GM21825 (cell line): ENCODE results near the gene PSMA5.
"Not testable (repeated sequence)": the region's sequence is repeated elsewhere in the genome, so short reads cannot be mapped to it uniquely, and the experiment has no call there.

ENCODE experiments used
- ATAC-seq: cut with Tn5 transposase; IDR thresholded peaks from one replicate; pipeline ENCODE4 v1.9.1; 2021; ENCODE audit warnings: mild to moderate bottlenecking, moderate library complexity; ENCODE audit not compliant: unreplicated experiment

The PSMA5 gene

DNA sequence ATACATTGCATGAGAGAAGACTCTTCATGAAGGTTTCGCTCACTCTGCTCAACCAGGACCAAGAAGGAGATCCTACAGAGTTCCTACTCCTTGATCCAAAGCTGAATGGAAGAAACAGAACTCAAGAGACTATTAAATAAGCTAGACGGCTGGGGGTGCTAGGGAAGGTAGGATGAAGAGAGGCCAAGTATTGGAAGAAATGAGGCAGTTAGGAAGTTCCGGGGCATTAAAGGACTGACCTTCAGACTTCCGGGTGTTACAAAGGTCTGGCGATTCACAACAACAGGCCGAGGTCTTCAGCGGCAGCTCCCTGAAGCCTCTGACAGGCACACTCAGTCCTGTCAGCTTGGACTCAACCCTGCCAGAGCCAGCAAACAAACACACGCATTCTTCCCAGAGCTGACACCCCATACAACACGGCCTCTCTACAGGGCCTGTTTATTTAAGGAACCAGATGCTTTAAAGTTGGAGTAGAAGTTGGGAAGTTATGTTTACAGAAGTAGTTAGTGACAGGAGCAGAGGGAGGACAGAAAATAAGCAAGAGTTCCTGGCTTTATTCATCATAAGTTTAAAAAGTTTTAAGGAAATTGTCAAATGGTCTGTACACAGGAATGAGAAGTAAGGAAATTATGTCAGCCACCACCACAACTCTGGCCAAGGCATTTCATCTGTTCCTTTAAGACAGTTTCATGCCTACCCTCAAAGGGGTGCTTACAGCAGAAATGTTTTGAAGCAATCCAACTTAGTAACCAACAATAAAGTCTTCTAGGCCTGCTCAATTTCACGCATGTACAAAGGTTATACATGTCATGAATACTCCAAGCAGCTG, 33.2 kb downstream of the PSMA5 start:
- ATAC-seq, result no peak

DNA sequence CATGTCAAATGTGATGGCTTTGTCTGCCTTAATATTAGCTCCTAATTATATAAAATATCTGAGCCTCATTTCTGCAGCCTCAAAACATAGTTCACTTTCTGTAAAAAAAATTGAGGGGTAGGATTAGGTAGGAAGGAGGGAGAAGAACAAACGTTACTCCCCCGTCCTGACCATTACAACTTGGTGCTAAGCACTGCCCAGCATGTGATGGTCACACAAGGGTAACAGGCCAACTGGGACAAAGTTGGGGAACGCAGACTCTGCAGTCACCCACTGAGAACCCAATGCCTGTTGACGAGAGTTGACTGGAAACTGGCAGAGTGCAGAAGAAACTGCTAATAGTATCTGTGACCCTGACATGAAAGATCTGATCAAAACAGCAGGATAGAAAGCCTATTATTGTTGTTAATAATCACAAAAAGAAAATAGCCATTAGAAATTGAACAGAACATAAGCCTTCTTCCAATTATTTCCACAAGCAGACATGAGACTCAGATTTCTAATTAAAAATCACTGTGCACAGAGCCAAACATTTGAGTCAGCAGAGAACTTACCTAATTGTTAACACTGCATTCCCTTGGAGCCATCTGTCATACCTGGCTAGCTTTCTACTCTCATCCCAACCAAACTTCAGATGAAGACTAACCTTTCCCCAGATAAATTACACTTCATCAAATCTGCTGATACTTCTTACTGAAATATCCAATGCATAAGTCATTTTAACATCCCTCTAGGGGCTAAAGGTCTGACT, 34.0 kb downstream of the PSMA5 start:
- peak; percentile 19 for ATAC-seq

DNA sequence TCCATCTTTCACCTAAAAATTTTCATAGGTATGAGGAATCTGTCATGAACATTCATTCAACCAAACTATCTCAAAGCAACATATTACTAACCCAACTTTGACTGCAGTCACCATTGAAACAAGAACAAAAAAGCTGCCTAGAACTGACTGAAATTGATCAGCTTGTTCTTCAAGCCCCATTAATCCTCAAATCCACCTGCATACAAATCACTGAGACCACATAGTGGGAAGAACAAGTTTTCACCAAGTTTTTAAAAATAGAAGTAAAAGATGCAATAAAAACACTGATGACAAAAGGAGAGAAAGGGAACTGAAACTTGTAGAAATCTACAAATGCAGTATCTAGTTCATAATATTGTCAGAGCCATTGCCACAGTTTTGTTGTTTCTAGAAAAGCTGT, 34.6 kb downstream of the PSMA5 start:
- ATAC-seq, result peak; percentile 77

DNA sequence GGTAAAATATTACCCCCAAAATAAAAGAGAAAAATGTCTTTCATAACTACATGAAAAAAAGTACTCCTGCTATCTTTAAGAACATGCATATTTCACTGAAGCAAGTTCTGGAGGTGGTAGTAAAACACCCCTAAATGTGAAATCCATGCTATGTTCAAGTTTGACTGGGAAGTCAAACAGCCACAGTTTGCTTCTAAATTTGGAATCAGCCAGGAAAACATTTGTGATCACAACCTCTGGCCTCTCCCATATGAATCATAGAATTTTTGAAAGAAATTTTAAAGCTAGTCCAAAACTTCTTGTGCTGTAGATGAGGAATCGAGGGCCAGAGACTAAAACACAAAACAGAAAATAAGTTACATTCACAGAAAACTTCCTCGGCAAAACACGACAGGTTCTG, 35.1 kb downstream of the PSMA5 start:
- ATAC-seq, result no peak

DNA sequence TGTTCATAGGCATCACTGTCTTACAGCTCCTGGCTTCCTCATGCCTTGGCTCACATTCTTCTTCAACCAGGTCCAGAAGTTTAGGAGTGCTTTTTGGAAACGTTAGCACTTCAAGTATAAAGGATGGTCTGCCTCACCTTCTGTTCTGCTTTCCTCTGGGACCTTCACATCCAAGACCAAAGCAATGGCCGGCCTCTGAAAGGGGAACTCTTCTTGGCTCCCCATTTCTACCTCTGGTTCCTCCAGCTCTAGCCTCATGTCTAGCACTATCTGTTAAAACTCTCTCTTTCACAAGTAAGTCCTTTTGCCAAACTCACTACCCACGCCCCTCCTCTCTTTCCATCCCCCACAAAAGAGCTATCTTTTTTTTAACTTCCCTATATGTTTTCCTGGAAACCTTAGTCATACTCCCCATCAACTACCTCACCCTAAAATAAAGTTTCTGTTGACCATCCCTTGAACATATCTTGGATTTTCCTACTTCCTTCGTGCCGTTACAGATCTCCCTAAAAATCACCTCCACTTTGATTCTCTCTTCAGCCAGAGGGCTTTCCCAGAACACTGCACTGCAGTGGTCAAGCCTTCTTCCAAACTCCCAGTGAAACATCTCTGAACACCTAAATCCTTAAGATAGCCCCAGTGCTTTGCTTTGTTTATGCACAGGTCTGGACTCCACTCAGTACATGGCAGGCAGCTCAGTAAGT, 36.5 kb downstream of the PSMA5 start:
- ATAC-seq, result no peak

DNA sequence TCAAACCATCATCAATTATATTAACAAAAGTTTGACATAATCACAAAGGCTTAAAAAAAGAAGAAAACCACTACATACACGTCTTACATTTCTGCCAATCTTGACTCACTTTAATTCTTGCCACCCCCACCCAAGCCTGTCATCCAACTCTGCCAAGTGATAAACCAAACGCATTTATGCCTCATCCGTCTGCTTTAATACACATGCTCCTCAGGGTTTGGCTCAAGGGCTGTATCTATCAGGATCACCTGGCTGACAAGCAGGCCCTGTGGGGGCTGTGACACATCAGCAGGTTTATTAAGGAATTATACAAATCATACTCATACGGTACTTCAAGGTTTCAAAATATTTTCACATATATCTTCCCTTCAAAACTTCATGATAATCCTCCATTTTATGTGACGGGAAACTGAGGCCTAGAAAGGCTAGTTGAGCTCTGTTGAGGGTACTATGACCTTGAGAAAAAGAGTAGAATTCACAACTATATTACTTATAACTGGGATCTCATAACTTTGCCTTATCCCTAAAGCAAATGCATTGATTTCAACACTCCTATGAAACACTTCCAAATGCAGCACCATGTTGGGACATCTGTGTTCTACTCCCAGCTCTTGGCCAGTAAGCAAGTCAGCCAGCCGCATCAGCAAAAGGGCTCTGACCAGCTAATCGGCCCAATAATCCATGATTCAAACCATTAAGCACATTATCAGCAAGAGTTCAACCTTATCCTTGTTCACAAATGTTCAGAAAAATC, 37.2 kb downstream of the PSMA5 start:
- ATAC-seq, result no peak

DNA sequence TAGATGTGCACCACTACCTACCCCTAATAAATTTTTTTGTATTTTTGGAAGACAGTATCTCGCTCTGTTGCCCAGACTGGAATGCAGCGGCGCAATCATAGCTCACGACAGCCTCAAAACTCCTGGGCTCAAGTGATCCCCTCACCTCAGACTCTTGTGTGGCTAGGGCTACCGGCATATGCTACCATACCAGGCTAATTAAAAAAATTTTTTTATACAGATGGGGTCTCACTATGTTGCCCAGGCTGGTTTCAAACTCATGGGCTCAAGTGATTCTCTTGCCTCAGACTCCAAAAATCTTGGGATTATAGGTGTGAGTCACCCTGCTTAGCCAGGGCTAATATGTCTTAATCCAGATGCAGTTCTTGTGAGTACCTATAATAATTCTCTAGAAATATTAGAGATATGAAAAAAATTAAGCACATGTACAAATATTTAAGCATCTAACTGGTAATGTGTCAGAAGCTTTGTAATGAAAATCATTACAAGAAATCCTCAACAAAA, 38.0 kb downstream of the PSMA5 start:
- no peak for ATAC-seq

DNA sequence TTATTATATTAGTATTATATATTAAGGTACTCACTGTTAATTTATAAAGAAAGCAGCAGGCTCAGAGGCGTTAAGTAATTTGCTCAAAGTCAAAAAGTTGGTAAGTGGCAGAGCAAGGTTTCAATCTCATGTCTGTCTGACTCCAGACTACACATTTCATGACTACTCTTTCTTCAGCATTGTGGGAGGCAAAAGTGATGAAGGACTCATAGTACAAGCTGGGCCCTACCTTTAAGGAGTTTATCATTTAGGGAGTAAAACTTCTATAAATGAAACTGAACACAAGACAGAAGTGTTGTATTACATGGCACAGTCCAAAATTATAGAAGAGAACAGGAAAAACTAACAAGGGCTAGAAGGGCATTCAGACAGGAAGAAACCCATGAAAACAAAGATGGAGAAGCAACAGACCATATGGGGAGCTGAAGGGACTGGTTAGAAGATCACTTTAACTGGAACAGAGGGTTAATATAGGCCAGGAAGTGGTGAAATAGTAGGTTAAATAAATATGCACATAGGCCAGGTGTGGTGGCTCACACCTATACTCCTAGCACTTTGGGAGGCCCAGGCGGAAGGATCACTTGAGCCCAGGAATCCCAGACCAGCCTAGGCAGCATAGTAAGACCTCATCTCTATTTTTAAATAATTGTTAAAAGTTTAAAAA, 40.1 kb downstream of the PSMA5 start:
- ATAC-seq, result no peak

DNA sequence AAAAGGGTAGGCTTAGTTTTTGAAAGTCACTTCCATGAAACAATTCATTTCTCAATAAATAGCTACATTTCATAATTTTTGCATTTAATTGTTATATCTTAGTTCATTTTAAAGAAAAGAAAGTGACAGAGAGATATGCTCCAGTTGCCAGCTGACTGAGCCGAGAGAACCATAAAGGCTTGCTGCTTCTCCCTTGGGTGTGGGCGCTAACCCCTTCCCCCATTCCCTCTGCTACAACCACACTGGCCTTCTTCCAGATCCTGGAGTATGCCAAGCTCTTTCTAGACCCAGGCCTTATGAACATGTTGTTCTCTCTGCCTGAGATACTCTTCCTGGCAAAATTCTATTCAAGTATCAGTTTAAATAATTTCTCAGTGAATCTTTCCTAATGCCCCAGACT, 40.8 kb downstream of the PSMA5 start:
- no peak for ATAC-seq

DNA sequence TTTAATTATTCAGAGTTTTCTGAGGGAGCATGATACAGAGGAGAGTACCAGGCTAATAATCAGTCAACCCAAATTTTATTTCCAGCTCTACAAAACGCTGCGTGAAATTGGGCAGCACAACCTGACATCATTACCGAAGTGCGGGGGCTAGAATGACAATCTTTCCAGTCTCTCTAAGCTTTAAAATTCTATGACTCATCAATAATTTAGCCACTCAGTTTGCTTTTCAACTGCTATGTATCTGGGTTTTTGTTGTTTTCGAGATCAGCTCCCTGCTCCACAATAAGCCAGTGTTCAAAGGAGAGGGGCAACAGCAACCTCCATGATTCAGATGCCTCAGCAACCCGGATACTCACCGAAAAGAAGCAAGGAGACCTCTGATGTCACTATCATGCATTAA, 42.4 kb downstream of the PSMA5 start:
- no peak for ATAC-seq

DNA sequence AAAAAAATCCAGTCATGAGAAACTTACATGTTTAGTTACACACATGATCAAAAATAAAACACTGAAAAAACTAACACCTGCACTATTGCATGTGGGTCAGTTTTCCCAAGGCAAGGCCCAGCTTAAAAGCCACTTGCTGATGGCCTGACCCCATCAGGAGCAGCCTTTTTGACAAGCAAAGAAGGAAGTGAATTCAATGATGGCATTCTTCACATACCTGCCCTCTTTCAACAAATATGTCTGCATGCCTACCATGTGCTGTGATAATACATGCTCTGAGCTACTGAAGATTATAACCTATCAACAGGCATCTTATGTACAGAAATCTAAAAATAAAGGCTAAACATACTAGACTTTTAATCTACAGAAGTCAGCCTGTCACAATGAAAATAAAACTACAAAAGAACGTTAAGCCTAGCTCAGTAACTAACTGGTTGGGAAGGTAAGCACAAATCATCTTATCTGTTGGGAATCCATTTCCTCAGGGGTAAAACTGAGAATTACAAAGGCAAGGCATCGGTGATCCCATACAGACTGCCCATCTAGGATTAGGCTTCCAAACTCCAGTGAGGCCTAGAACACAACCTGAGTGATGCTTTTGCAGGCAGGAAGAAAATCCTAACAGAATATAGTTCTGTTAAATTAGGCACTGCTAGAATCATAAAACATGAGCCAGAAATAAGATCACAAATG, 43.0 kb downstream of the PSMA5 start:
- no peak for ATAC-seq

DNA sequence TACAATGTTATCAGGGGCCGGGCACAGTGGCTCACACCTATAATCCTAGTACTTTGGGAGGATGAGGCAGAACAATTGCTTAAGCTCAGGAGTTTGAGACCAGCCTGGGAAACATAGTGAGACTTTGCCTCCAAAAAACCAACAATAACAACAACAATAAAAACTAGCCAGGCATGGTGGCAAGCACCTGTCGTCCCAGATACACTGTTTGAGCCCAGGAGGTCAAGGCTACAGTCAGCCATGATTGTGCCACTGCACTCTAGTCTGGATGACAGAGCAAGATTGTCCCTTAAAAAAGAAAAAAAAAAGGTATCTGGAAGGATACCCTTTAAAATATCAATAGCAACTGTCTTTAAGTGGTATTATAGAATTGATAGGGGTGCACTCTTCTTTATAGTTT, 44.7 kb downstream of the PSMA5 start:
- no peak for ATAC-seq

DNA sequence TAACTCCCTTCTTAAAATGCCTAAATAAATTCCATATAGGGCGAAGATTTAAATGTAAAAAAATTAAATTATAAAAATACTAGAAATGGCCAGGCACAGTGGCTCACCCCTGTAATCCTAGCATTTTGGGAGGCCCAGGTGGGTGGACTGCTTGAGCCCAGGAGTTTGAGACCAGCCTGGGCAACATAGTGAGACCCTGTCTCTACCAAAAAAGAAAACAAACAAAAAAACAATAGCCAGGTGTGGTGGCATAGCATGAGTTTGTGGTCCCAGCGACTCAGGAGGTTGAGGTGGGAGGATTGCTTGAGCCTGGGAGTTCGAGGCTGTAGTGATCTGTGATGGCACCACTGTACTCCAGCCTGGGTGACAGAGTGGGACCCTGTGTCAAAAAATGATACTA, 46.3 kb downstream of the PSMA5 start:
- no peak for ATAC-seq

DNA sequence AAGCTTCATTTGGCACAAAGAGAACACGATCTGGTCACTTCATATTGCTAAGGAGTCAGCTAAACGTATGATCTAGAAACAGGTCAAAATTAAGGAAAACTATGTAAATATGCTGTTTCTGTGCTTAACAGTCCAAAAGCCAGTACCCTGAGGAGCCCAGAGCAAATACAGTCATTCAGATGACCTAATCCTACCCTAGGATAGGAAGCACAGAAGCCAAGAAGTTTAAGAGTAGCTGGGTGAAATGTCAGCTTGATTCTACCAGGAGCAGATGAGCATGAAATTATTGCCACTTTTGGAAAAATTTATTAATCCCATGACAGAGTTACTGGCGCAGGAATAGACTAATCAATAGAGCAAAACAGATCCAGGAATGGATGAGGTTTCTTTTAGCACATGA, 46.8 kb downstream of the PSMA5 start:
- ATAC-seq, result no peak

DNA sequence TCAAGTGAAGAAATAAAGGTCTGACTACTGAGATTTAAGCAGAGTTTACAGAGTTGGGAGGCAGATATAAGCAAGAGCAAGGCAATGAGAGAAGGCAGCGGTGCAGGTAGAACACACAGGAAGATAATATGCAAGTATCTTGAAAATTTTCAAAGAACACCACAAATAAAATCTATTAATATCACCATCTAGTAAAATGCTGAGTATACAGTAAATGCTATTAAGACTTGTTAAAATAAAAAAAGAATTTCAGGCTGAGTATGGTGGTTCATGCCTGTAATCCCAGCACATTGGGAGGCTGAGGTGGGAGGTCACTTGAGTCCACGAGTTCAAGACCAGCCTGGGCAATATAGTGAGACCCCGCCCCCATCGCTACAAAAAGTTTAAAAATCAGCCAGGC, 48.5 kb downstream of the PSMA5 start:
- no peak for ATAC-seq

DNA sequence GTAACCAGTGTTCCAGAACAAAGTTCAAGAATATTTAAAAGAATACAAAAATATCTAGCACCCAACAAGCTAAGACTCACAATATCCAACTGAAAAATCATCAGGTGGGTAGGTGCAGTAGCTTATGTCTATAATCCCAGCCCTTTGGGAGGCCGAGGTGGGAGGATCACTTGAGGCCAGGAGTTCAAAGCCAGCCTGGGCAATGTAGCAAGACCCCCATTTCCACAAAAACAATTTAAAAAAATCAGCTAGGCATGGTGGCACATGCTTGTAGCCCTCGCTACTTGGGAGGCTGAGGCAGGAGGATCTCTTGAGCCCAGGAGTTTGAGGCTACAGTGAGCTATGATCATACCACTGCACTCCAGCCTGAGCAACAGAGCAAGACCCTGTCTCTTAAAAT, 52.6 kb downstream of the PSMA5 start:
- ATAC-seq, result not testable (repeated sequence)

DNA sequence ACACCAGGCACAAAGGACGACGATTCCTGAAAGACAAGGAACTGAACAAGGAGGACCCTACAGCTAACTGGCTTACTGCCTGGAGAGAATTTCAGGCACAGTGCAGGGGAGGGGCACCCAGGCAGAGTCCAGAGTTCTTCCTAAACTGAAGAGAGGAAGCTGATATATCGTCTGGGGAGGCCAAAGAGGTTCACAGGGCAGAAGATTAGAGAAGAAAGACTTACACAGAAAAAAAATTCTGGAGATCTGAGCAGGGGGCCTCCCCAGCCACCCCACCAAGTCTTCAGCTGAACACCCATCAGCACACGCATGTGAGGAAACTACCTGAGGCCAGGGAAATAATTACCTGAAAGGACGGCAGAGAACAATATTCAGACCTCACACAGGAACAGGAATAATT, 53.1 kb downstream of the PSMA5 start:
- no peak for ATAC-seq

DNA sequence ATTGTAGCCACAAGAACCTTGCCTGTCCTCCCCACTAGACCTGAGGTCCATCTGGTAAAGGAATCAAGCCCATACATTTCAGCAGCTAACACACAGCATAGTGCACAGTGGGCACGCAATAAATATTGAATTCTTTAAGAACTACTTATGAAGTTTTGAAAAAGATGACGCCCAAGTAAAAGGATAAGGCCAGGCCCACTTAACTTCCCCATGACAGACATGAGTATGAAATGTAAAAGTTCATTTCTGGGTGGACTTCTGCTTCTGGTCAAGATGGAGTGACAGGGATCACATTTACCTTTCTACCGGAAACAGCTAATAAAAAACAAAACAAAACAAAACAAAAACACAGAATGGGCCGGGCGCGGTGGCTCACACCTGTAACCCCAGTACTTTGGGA, 54.0 kb downstream of the PSMA5 start:
- no peak for ATAC-seq

DNA sequence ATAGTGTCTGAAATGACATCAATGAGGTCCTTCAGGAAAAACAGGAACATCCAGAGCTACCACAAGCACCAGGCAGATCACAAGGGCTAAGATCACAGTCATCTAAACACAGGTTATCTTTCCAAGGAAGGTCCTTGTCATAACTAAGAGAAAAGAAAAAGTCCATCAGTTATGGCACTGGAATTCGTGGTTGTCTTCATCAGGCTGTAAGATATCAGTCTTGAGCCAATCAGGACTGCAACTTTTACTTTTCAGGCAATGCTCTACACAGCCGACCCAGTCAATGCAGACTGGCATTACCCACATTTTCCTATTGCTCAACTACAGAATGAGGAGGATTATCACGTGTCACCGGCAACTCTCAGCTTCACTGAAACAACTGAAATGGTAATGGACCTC, 54.9 kb downstream of the PSMA5 start:
- no peak for ATAC-seq
